GM18951 (cell line): ENCODE measurements around the gene ITGAL.
"Not testable (repeated sequence)": the region's sequence is repeated elsewhere in the genome, so short reads cannot be mapped to it uniquely, and the experiment has no call there.

Source experiments
- POLR2A ChIP-seq: IDR thresholded peaks from 4 replicates; pipeline ENCODE4 v1.6.1; 2011; ENCODE audit warnings: mild to moderate bottlenecking; ENCODE audit not compliant: insufficient read length, insufficient read depth; ENCODE audit errors: extremely low read depth
- in situ Hi-C: fragments of 300-500 bp; cut with MboI; formaldehyde crosslinking; loops from one replicate; pipeline ENCODE4 v1.12.0; 2022; ENCODE audit warnings: low sequenced_read_pairs, mixed read lengths, inconsistent platforms; ENCODE audit not compliant: unreplicated experiment

ITGAL gene

DNA sequence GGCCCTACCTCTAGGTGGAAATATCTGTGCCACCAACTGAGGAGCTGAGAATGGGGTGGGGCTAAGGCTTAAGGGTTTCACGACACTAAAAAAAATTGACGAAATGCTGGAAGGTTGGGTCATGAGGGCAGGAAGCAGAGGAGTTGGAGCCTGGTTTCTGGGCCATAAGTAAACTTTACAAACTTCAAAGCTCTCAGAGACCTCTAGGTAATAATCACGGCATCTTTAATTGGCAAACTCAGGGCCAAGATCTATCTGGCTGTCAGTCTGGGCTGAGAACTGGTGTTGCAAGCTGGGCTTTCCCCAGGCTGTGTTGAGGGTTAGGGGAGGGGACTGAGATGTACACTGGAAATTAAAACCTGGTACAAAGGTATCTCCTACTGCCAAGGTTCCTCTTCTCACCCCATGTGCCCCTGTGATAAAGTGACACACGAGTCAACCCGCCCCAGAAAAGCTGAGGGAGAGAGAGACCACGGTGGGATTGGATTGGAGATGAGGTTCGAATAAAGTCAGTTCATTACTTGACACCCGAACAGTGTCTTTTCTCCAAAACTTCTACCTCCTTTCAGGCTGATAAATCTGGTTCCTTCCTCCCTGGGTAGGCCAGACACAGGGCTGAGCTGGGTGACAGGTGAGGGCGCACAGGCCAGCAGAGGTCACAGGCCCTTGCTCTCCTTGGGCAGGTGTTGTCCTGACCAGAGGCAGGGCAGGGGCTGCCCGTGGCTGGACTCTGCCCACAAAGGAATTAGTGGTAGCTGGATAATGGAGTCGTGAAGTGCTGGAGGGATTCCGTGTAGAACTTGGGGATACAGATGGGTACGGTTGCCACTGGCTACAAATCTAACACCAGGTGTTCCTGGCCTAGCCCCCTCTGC is 57.9 kb downstream of the ITGAL start:
- in situ Hi-C loops, result no loop called here
- no peak for TF ChIP-seq POLR2A

DNA sequence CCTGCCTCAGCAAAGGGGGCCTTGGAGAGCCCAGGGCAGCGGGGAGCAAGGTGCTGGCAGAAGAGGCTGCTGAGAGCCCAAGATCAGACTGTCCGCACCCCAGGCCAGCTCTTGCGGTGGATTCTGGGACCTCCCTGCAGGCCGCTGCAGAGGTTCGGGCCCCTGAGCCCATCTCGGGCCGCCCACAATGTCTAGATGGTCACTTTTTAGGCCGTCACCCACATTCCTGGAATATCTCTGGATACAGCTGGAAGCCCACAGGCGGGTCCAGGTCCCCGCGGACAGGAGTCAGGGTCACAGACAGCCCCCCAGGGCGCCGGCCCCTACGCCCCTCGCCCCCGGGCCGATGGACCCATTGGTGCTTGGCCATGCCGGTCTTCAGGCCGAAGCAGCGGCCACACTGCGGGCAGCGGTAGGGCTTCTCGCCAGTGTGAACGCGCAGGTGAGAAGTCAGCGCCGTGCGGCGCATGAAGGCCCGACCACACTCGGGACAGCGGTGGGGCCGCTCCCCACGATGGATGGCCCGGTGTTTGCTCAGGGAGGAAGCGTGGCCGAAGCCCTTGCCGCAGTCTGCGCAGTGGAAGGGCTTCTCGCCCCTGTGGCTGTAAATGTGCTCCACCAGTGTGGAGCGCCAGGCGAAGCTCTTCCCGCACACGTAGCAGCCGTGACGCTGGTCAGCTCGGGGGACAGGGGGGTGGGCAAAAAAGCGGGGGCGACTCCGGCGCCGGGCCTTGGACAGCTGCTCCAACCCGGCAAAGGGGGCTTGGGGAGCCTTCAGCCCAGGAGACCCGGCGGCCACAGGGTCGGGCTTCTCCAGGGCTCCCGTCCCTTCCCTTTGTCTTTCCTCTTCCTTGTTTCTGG is 60.0 kb downstream of the ITGAL start:
- in situ Hi-C loops, result no loop called here
- no peak for TF ChIP-seq POLR2A

DNA sequence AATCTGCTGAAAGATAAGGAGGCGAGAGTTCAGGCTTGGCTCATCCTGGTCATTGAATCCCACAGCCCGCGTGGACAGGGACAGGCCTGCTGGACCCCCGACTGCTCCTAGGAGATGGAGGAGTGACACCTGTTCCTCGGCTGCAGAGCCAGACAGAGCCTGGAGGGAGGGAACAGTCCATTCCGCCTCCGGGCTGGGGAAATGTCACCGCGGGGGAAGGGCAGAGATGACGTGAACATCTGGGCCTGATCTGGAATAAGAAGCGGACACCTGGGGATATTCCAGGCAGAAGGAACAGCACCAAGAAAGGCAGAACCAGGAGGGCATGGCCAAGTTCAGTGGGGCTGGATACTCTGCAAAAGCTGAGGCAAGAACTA is 60.6 kb downstream of the ITGAL start:
- in situ Hi-C loops, result no loop called here
- no peak for TF ChIP-seq POLR2A

DNA sequence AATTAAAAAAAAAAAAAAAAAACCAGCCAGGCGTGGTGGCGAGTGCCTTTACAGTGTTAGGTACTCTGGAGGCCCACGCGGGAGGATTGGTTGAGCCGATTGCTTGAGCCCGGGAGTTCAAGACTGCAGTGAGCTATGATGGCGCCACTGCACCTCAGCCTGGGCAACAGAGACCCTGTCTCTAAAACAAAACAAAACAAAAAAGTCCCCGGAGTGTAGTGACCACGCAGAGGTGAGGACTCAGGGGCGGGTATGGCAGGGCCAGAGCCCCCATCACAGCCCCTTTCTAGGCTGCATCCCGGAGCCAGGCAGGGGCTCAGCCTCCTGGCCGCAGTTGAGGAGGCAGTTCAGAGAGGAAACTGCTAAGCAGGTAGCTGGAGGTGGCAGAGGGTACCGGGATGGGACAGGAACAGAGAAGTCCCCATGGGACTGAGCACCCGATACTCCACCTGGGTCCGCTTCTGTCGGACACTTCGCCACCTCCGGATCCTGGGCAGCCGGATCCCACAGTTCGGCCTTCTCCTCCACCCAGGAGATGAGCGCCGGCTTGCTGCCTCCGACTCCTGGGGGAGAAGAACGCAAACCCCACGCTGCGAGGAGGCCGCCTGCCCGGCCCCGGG is 61.3 kb downstream of the ITGAL start:
- in situ Hi-C loops, result no loop called here

DNA sequence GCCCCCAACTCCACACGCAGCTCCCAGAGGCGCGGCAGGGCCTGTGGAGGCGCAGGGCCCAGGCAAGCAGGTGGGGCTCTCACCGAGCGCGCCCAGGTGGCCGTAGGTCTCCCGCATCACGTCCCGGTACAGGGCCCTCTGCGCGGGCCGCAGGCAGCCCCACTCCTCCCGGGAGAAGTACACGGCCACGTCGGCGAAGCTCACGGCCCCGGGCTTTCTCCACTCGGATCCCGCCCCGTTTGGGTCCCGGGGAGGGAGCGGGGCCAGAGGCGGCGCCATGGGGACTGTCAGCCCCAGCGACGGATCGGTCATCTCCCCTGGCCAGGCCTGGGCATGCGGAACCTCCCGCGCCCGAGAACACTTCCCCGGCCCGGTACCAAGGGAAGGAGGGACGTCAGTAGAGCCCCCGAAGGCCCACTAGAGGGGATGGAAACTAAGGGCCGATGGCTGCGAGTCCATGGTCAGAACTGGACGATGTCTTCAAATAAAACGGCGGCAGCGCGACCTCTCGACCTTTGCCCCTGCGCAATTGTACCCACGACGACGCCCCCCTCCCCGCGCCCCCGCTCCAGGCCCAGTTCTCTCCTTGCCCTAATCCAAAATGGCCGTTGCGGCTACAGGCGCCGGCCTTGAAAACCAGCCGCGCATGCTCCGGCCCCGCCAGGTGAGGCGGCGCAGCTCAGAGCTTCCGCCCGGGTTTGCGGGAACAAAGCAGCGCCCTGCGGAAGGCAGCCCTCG is 62.0 kb downstream of the ITGAL start, which contains the start of gene ZNF747:
Gene ZNF747, minus strand, starts transcription at position 491 of the 738 bp plus-strand sequence. Its CDS starts 179 bp downstream, at position 312.
- peak; percentile 84 for TF ChIP-seq POLR2A
- in situ Hi-C loops, result no loop called here

More for the DNA sequence above, 61.3 kb downstream of the ITGAL start:
- no peak for TF ChIP-seq POLR2A

DNA sequence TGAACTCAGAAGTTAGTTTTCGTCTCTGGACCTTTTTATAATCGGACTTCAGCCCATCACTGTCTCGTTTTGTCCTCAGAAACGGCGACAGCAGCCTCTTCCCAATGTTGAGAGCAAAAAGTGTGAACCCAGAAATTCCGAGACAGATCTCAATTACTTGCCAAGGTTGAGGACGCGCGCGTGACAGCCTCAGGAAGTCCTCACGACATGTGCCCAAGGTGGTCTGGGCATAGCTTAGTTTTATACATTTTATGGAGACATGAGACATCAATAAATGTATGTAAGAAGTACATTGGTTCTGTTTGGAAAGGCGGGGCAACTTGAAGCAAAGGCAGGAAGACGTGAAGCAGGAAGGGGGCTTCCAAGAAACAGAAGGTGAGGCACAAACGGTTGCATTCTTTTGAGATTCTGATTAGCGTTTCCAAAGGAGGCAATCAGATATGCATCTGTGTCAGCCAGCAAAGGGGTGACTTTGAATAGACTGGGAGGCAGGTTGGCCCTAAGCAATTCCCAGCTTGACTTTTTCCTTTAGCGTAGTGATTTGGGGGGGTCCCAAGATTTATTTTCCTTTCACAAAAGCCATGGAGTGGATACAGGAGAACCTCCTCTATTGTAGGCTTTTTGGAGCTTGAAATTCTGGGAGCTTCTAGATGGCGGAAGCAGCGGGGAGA is 62.7 kb downstream of the ITGAL start:
- in situ Hi-C loops, result no loop called here

DNA sequence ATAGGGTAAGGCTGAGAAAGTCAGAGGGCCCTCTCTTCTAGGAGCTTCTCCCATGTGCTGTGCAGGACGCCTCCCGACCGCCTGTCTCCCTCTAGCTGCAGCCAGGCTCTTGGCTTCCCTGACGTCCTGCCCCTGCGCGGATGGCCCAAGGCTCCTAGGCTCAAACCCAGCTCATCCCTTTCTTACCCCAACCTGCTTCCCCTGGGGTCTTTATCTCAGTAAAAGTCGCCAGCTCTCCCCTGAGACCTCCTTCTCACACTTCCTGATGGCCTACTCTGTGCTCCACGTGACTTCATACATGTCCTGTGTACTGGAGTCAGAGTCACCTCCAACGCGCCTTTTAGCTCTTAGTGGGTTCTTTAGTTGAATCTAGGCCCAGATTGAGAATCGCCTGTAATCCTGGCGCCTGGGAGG is 63.2 kb downstream of the ITGAL start:
- peak; percentile 46 for TF ChIP-seq POLR2A
- in situ Hi-C loops, result no loop called here

More for the DNA sequence above, 62.7 kb downstream of the ITGAL start:
- TF ChIP-seq POLR2A, result no peak

DNA sequence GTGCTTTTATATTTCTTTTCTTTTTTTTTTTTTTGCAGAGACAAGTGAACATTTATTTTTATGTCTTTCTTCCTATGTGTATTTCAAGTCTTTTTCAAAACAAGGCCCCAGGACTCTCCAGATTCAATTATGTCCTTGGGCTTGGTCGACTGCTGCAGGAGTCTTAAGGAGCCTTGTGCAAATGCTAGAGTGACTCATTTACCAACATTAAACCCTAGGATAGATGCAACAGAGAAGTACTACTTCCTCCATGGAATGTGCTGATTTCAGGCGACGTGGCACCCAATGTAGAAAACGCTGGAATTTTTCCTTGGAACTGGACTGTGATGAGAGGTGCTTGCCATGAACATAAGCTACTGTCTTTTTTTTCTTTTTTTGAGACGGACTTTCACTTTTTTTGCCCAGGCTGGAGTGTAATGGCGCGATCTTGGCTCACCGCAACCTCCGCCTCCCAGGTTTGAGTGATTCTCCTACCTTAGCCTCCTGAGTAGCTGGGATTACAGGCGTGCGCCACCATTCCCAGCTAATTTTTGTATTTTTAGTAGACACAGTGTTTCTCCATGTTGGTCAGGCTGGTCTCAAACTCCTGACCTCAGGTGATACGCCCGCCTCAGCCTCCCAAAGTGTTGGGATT is 64.0 kb downstream of the ITGAL start:
- in situ Hi-C loops, result not testable (repeated sequence)

DNA sequence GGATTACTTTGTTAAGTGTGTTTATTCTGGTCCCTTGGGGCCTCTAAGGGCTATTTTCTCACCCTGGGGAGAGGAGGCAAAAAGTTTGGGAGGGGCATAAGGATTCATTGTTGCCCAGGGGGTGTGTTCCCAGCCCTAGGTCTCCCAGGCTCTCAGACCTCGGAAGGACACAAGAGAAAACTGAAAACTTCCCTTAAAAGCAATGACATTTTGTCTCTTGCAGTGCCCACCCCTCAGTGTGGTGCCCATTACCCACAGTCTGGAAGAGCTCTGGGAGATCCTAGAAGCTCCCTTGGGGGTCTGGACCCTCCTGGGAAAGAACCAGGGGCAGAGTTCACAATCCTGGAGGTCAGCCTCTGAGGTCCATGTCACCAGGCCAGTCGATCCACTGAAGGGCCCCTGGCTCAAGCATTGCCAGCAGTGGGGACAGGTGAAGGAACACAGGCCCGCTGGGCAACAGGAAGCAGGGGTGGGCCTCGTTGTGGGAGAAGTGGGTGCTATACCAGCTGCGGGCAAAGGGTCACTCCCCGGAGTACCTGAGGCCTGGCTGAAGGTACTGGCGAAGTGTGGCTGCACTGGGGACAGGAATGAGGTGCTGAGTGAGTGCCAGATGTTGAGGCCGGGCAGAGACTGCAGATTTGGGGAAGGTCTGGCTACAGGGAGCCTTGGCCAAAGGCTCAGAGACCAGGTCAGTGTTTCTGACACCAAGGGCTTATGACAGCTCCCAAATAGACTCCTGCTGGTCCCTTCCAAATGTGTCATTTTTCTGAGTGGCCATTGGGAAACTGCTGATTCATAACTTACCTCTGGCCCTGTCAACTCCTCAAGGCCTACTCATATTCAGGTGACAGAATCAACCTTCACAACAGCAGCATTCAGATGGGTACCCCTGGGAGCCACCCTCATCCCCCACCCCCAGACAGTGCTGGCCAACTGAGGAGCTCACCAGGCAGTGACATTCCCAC is 66.7 kb downstream of the ITGAL start:
- no peak for TF ChIP-seq POLR2A
- in situ Hi-C loops, result no loop called here

DNA sequence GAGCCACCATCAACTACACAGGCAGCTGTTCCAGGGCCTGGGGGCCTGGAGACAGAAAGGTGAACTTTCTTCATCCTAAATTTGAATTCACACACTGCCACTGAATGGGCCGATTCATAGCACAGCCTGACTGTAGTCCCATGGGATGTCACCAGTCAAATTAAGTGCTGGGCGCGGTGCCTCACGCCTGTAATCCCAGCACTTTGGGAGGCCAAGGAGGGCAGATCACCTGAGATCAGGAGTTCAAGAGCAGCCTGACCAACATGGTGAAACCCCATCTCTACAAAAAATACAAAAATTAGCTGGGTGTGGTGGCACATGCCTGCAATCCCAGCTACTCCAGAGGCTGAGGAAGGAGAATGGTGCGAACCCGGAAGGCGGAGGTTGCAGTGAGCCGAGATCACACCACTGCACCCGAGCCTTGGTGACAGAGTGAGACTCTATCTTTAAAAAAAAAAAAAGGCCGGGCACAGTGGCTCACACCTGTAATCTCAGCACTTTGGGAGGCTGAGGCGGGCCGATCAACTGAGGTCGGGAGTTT is 67.5 kb downstream of the ITGAL start:
- in situ Hi-C loops, result not testable (repeated sequence)

DNA sequence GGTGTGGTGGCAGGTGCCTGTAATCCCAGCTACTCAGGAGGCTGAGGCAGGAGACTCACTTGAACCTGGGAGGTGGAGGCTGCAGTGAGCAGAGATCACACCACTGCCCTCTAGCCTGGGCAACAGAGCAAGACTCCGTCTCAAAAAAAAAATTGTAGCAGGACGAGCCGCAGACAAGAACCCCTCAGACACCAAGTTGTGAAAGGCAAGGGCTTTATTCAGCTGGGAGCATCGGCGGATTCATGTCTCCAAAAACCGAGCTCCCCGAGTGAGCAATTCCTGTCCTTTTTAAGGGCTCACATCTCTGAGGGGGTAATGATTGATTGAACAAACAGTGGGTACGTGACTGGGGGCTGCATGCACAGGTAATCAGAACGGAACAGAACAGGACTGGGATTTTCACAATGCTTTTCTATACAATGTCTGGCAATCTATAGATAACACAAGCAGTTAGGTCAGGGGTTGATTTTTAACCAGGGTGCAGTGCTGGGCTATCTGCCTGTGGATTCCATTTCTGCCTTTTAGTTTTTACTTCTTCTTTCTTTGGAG is 68.4 kb downstream of the ITGAL start:
- in situ Hi-C loops, result not testable (repeated sequence)
